ENCODE measurements around the gene AMPD3. TPM values are rescaled to one million over a fixed set of nuclear protein-coding genes. Genes with fewer than 3 reads are reported as not detected.

Gene AMPD3
- total RNA-seq, 1 donor = 20.1 TPM

GRCh38 chr11:10444725-10445315, 10.2 kb upstream of the AMPD3 start:
- Histone ChIP-seq H3K4me3 (ENCODE audit: low read length) (no peak overlapping the region), H3K4me1 (ENCODE audit: insufficient read depth, low read length) (peaks cover 31% of the 10 kb centered on the region), H3K27me3 (ENCODE audit: insufficient read depth, low read length) (no peaks in the 10 kb centered on the region), H3K9me3 (ENCODE audit: low read depth, low read length) (no peaks in the 10 kb centered on the region)

GRCh38 chr11:10447445-10447844, 7.6 kb upstream of the AMPD3 start:
- Histone ChIP-seq H3K4me3 (ENCODE audit: low read length) (no peak overlapping the region), H3K27me3 (ENCODE audit: insufficient read depth, low read length) (no peaks in the 10 kb centered on the region), H3K4me1 (ENCODE audit: insufficient read depth, low read length) (peaks cover 46% of the 10 kb centered on the region), H3K9me3 (ENCODE audit: low read depth, low read length) (no peaks in the 10 kb centered on the region)

GRCh38 chr11:10450462-10451425, 4.3 kb upstream of the AMPD3 start:
- Histone ChIP-seq H3K27me3 (ENCODE audit: insufficient read depth, low read length) (no peaks in the 10 kb centered on the region), H3K4me1 (ENCODE audit: insufficient read depth, low read length) (peaks cover 45% of the 10 kb centered on the region), H3K9me3 (ENCODE audit: low read depth, low read length) (no peaks in the 10 kb centered on the region), H3K4me3 (ENCODE audit: low read length) (peak overlapping the region; percentile 57)

- Histone ChIP-seq H3K4me3 (ENCODE audit: low read length) (peak overlapping the region; percentile 57), H3K9me3 (ENCODE audit: low read depth, low read length) (no peaks in the 10 kb centered on the region), H3K27me3 (ENCODE audit: insufficient read depth, low read length) (no peaks in the 10 kb centered on the region), H3K4me1 (ENCODE audit: insufficient read depth, low read length) (peaks cover 52% of the 10 kb centered on the region)
Measured at GRCh38 chr11:10451426-10452116, 3.5 kb upstream of the AMPD3 start.

GRCh38 chr11:10452211-10452767, 2.8 kb upstream of the AMPD3 start:
- H3K4me1 ChIP-seq (ENCODE audit: insufficient read depth, low read length) = peaks cover 59% of the 10 kb centered on the region
- no peaks in the 10 kb centered on the region for H3K9me3 ChIP-seq (ENCODE audit: low read depth, low read length)
- H3K4me3 ChIP-seq (ENCODE audit: low read length) = no peak overlapping the region
- no peaks in the 10 kb centered on the region for H3K27me3 ChIP-seq (ENCODE audit: insufficient read depth, low read length)

- Histone ChIP-seq H3K9me3 (ENCODE audit: low read depth, low read length) (no peaks in the 10 kb centered on the region), H3K4me3 (ENCODE audit: low read length) (no peak overlapping the region), H3K4me1 (ENCODE audit: insufficient read depth, low read length) (peaks cover 69% of the 10 kb centered on the region), H3K27me3 (ENCODE audit: insufficient read depth, low read length) (no peaks in the 10 kb centered on the region)
Measured at GRCh38 chr11:10453261-10453660, 1.8 kb upstream of the AMPD3 start.

- Histone ChIP-seq H3K27me3 (ENCODE audit: insufficient read depth, low read length) (no peaks in the 10 kb centered on the region), H3K4me3 (ENCODE audit: low read length) (peak overlapping the region; percentile 49), H3K9me3 (ENCODE audit: low read depth, low read length) (no peaks in the 10 kb centered on the region), H3K4me1 (ENCODE audit: insufficient read depth, low read length) (peaks cover 79% of the 10 kb centered on the region)
Measured at GRCh38 chr11:10455637-10456487, 798 bp downstream of the AMPD3 start.

- Histone ChIP-seq H3K4me1 (ENCODE audit: insufficient read depth, low read length) (peaks cover 79% of the 10 kb centered on the region), H3K27me3 (ENCODE audit: insufficient read depth, low read length) (no peaks in the 10 kb centered on the region), H3K9me3 (ENCODE audit: low read depth, low read length) (no peaks in the 10 kb centered on the region), H3K4me3 (ENCODE audit: low read length) (peak overlapping the region; percentile 49)
Measured at GRCh38 chr11:10456519-10456918, 1.5 kb downstream of the AMPD3 start.

- Histone ChIP-seq H3K9me3 (ENCODE audit: low read depth, low read length) (no peaks in the 10 kb centered on the region), H3K4me3 (ENCODE audit: low read length) (no peak overlapping the region), H3K4me1 (ENCODE audit: insufficient read depth, low read length) (peaks cover 71% of the 10 kb centered on the region), H3K27me3 (ENCODE audit: insufficient read depth, low read length) (no peaks in the 10 kb centered on the region)
Measured at GRCh38 chr11:10457901-10458300, 2.8 kb downstream of the AMPD3 start.

- no peaks in the 10 kb centered on the region for H3K27me3 ChIP-seq (ENCODE audit: insufficient read depth, low read length)
- no peaks in the 10 kb centered on the region for H3K9me3 ChIP-seq (ENCODE audit: low read depth, low read length)
- no peak overlapping the region for H3K4me3 ChIP-seq (ENCODE audit: low read length)
- peaks cover 70% of the 10 kb centered on the region for H3K4me1 ChIP-seq (ENCODE audit: insufficient read depth, low read length)
Measured at GRCh38 chr11:10459029-10459970, 4.2 kb downstream of the AMPD3 start.

GRCh38 chr11:10460611-10461275, 5.7 kb downstream of the AMPD3 start:
- H3K9me3 ChIP-seq (ENCODE audit: low read depth, low read length) = no peaks in the 10 kb centered on the region
- H3K4me1 ChIP-seq (ENCODE audit: insufficient read depth, low read length) = peaks cover 56% of the 10 kb centered on the region
- no peak overlapping the region for H3K4me3 ChIP-seq (ENCODE audit: low read length)
- H3K27me3 ChIP-seq (ENCODE audit: insufficient read depth, low read length) = no peaks in the 10 kb centered on the region

- Histone ChIP-seq H3K9me3 (ENCODE audit: low read depth, low read length) (no peaks in the 10 kb centered on the region), H3K4me3 (ENCODE audit: low read length) (no peak overlapping the region), H3K27me3 (ENCODE audit: insufficient read depth, low read length) (no peaks in the 10 kb centered on the region), H3K4me1 (ENCODE audit: insufficient read depth, low read length) (peaks cover 51% of the 10 kb centered on the region)
Measured at GRCh38 chr11:10461276-10461790, 6.3 kb downstream of the AMPD3 start.

Data from mononuclear cell (primary cell).